NT2/D1 (cell line): ENCODE measurements around the gene TMEM60.

Experiments
- YY1 ChIP-seq: IDR thresholded peaks from 2 replicates; pipeline ENCODE4 v1.6.1; 2011; ENCODE audit not compliant: insufficient read length, insufficient read depth
- ZNF274 ChIP-seq: IDR thresholded peaks from 2 replicates; pipeline ENCODE4 v1.6.1; 2011; ENCODE audit warnings: mild to moderate bottlenecking, low read depth, low read length

DNA sequence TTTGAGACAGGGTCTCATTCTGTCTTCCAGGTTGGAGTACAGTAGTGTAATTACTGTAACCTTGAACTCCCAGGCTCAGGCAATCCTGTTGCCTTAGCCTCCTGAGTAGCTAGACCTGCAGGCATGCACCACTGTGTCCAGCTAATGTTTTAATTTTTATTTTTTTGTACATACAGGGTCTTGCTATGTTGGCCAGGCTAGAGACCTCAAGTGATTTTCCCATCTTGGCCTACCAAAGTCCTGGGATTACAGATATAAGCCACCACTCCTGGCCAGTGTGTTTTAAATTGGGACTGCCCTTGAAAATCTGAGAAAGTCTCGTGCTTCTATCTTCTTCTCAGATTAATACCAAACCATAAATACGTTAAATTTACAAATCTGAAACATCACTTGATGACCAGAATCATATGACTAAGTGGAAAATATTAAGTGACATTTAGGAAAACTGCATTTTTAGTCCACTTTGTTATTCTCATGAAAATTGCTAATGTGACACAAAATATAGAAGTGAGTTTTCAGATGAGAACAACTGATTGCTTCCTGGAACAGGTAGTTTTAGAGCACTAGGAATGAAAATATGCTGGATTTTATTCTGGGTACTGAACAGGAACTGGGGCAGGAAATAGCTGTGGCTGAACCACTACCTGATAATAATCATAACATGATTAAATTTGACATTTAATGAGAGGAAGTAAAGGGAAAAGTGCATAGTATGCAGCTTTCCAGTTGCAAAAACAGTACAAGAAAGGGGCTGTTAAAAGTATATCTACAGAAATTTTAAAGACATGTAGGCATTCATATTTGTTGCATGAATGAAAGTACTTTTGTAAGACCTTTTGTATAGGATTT is 4.5 kb upstream of the TMEM60 start:
- TF ChIP-seq ZNF274, result no peak
- no peak for TF ChIP-seq YY1
